ENCODE results near the gene KAZALD1. TPM values are rescaled to one million over a fixed set of nuclear protein-coding genes. Genes with fewer than 3 reads are reported as not detected.

KAZALD1 gene
- polyA plus RNA-seq, 1 donor from 2014 or later: 1.6 TPM

- Histone ChIP-seq H3K27ac (ENCODE audit: low read length) (no peak overlapping the region), H3K4me2 (ENCODE audit: low read length) (no peak overlapping the region), H3K36me3 (ENCODE audit: insufficient read depth, low read length) (no peaks in the 10 kb centered on the region), H3K4me3 (ENCODE audit: low read length) (peak overlapping the region; percentile 21), H3K9me3 (ENCODE audit: low read length) (no peaks in the 10 kb centered on the region), H3K27me3 (ENCODE audit: insufficient read depth, low read depth, low read length) (peaks cover 66% of the 10 kb centered on the region), H4K20me1 (ENCODE audit: insufficient read depth) (no peaks in the 10 kb centered on the region), H3K9ac (ENCODE audit: low read length) (no peak overlapping the region), H2AFZ (ENCODE audit: low read depth, low read length) (no peak overlapping the region), H3F3A (ENCODE audit: insufficient read depth, low read length, poor library complexity, severe bottlenecking) (no peaks in the 10 kb centered on the region), H3K9me2 (ENCODE audit: insufficient read depth, low read length) (no peaks in the 10 kb centered on the region), H3K79me2 (replicated peaks; ENCODE audit: insufficient read depth, low read length) (no peaks in the 10 kb centered on the region)
- TF ChIP-seq CTCF (IDR thresholded peaks at IDR 0.05; ENCODE audit: poor library complexity, severe bottlenecking) (peak; percentile 58), MXI1 (conservative IDR thresholded peaks at IDR 0.05; ENCODE audit: poor library complexity, severe bottlenecking) (no peak), EZH2 (IDR thresholded peaks at IDR 0.05; ENCODE audit: borderline replicate concordance, insufficient read depth, low read length, poor library complexity, severe bottlenecking) (no peak), SMC3 (conservative IDR thresholded peaks at IDR 0.05; ENCODE audit: poor library complexity) (peak; percentile 13), TAF1 (IDR thresholded peaks at IDR 0.05; ENCODE audit: low read depth) (no peak), EP300 (conservative IDR thresholded peaks at IDR 0.05; ENCODE audit: poor library complexity, severe bottlenecking) (no peak), POLR2AphosphoS5 (IDR thresholded peaks at IDR 0.05) (no peak), RAD21 (conservative IDR thresholded peaks at IDR 0.05) (no peak), REST (IDR thresholded peaks at IDR 0.05; ENCODE audit: borderline replicate concordance) (no peak)
These were observed 11.3 kb upstream of the KAZALD1 start for GRCh38 chr10:101050208-101051069.

- H3K9me3 ChIP-seq (ENCODE audit: low read length): no peaks in the 10 kb centered on the region
- no peak overlapping the region for H3K9ac ChIP-seq (ENCODE audit: low read length)
- no peak overlapping the region for H3K4me2 ChIP-seq (ENCODE audit: low read length)
- H2AFZ ChIP-seq (ENCODE audit: low read depth, low read length): no peak overlapping the region
- no peak for TF ChIP-seq REST (IDR thresholded peaks at IDR 0.05; ENCODE audit: borderline replicate concordance)
- no peaks in the 10 kb centered on the region for H3F3A ChIP-seq (ENCODE audit: insufficient read depth, low read length, poor library complexity, severe bottlenecking)
- H3K4me3 ChIP-seq (ENCODE audit: low read length): no peak overlapping the region
- no peaks in the 10 kb centered on the region for H3K79me2 ChIP-seq (replicated peaks; ENCODE audit: insufficient read depth, low read length)
- no peak overlapping the region for H3K27ac ChIP-seq (ENCODE audit: low read length)
- H3K27me3 ChIP-seq (ENCODE audit: insufficient read depth, low read depth, low read length): peaks cover 49% of the 10 kb centered on the region
- H3K9me2 ChIP-seq (ENCODE audit: insufficient read depth, low read length): no peaks in the 10 kb centered on the region
- no peaks in the 10 kb centered on the region for H4K20me1 ChIP-seq (ENCODE audit: insufficient read depth)
- no peaks in the 10 kb centered on the region for H3K36me3 ChIP-seq (ENCODE audit: insufficient read depth, low read length)
These were observed 9.5 kb upstream of the KAZALD1 start for GRCh38 chr10:101052285-101052684.
